Measurements from ENCODE around the gene KCNJ10. TPM values are rescaled to one million over a fixed set of nuclear protein-coding genes. Genes with fewer than 3 reads are reported as not detected.
"Not testable (repeated sequence)": the region's sequence is repeated elsewhere in the genome, so short reads cannot be mapped to it uniquely, and the experiment has no call there.

Gene KCNJ10
- total RNA-seq, 2 experiments from 2014 or later: 0.11 TPM

GRCh38 chr1:160053548-160054365 lies 16.2 kb downstream of the KCNJ10 start:
- POLR2A ChIA-PET: interaction anchor here (0.6 kb wide), 2 partner anchors 20 to 216 kb away, joined by 4 to 10 read pairs; no protein-coding TSS in a partner anchor
- H3K36me3 Mint-ChIP-seq (ENCODE audit: low read depth): no peaks in the 10 kb centered on the region
- intact Hi-C loops (cut with DNase I, micrococcal nuclease): no loop called here
- no peaks in the 10 kb centered on the region for H3K9me3 Mint-ChIP-seq (ENCODE audit: low read depth)
- peaks cover 14% of the 10 kb centered on the region for H3K27me3 Mint-ChIP-seq
- CTCF ChIA-PET: interaction anchor here (2.7 to 38.5 kb wide), 2 partner anchors 8 to 25 kb away, joined by 12 to 636 read pairs; partner anchors contain the start of genes KCNJ10 and KCNJ9
- H3K4me3 Mint-ChIP-seq: no peak overlapping the region
- H3K4me1 Mint-ChIP-seq: no peaks in the 10 kb centered on the region
- DNase-seq: no peak
- no peak for ATAC-seq
- H3K27ac Mint-ChIP-seq: no peak overlapping the region

- CTCF ChIA-PET: interaction anchor here (38.5 kb wide), 1 partner anchor 26 kb away, joined by 636 read pairs; the partner anchor contains the start of genes KCNJ10 and KCNJ9
- no peaks in the 10 kb centered on the region for H3K4me1 Mint-ChIP-seq
- no peaks in the 10 kb centered on the region for H3K9me3 Mint-ChIP-seq (ENCODE audit: low read depth)
- POLR2A ChIA-PET: no interaction called here
- H3K36me3 Mint-ChIP-seq (ENCODE audit: low read depth): no peaks in the 10 kb centered on the region
- no peak overlapping the region for H3K4me3 Mint-ChIP-seq
- peaks cover 16% of the 10 kb centered on the region for H3K27me3 Mint-ChIP-seq
- intact Hi-C loops (cut with DNase I, micrococcal nuclease): no loop called here
- ATAC-seq: no peak
- no peak for DNase-seq
- no peak overlapping the region for H3K27ac Mint-ChIP-seq
Observed at GRCh38 chr1:160052936-160053335, 17.0 kb downstream of the KCNJ10 start.

- no peak overlapping the region for H3K4me3 Mint-ChIP-seq
- no peaks in the 10 kb centered on the region for H3K36me3 Mint-ChIP-seq (ENCODE audit: low read depth)
- ChIA-PET CTCF (interaction anchor here (0.7 to 38.5 kb wide), 4 partner anchors 9 to 121 kb away, joined by 3 to 636 read pairs (median 3); partner anchors contain the start of genes KCNJ10 and KCNJ9), POLR2A (no interaction called here)
- H3K4me1 Mint-ChIP-seq: peaks cover 12% of the 10 kb centered on the region
- no peaks in the 10 kb centered on the region for H3K9me3 Mint-ChIP-seq (ENCODE audit: low read depth)
- H3K27me3 Mint-ChIP-seq: peaks cover 18% of the 10 kb centered on the region
- intact Hi-C loops (cut with DNase I, micrococcal nuclease): no loop called here
- H3K27ac Mint-ChIP-seq: no peak overlapping the region
- no peak for ATAC-seq
- no peak for DNase-seq
Observed at GRCh38 chr1:160050619-160051018, 19.3 kb downstream of the KCNJ10 start.

- H3K27ac Mint-ChIP-seq; H3K4me3 Mint-ChIP-seq; H3K36me3 Mint-ChIP-seq (ENCODE audit: low read depth); POLR2A ChIA-PET; intact Hi-C loops (cut with DNase I, micrococcal nuclease); ATAC-seq; H3K9me3 Mint-ChIP-seq (ENCODE audit: low read depth); DNase-seq: not testable (repeated sequence)
- Mint-ChIP-seq H3K27me3 (peaks cover 18% of the 10 kb centered on the region), H3K4me1 (peaks cover 12% of the 10 kb centered on the region)
- CTCF ChIA-PET: interaction anchor here (0.7 to 38.5 kb wide), 4 partner anchors 9 to 121 kb away, joined by 3 to 636 read pairs (median 3); partner anchors contain the start of genes KCNJ10 and KCNJ9
Observed at GRCh38 chr1:160050182-160050581, 19.8 kb downstream of the KCNJ10 start.

GRCh38 chr1:160049101-160049500 lies 20.9 kb downstream of the KCNJ10 start:
- CTCF ChIA-PET: interaction anchor here (1.1 to 38.5 kb wide), 2 partner anchors 15 to 29 kb away, joined by 3 to 636 read pairs; partner anchors contain the start of genes KCNJ10 and KCNJ9

GRCh38 chr1:160048335-160048734 lies 21.6 kb downstream of the KCNJ10 start:
- intact Hi-C loops (cut with DNase I, micrococcal nuclease): no loop called here
- ATAC-seq (no peak), DNase-seq (no peak)
- Mint-ChIP-seq H3K27ac (no peak overlapping the region), H3K36me3 (ENCODE audit: low read depth) (no peaks in the 10 kb centered on the region), H3K9me3 (ENCODE audit: low read depth) (no peaks in the 10 kb centered on the region), H3K4me1 (peaks cover 12% of the 10 kb centered on the region), H3K27me3 (peaks cover 18% of the 10 kb centered on the region), H3K4me3 (no peak overlapping the region)
- CTCF ChIA-PET: interaction anchor here (0.6 to 38.5 kb wide), 4 partner anchors 10 to 204 kb away, joined by 3 to 636 read pairs (median 3); partner anchors contain the start of genes KCNJ10 and KCNJ9
- POLR2A ChIA-PET: no interaction called here

More at GRCh38 chr1:160049101-160049500, 20.9 kb downstream of the KCNJ10 start:
- intact Hi-C loops (cut with DNase I, micrococcal nuclease): no loop called here
- POLR2A ChIA-PET: no interaction called here
- ATAC-seq (no peak), DNase-seq (no peak)
- peaks cover 18% of the 10 kb centered on the region for H3K27me3 Mint-ChIP-seq
- no peak overlapping the region for H3K27ac Mint-ChIP-seq
- H3K4me3 Mint-ChIP-seq: no peak overlapping the region
- H3K9me3 Mint-ChIP-seq (ENCODE audit: low read depth): no peaks in the 10 kb centered on the region
- H3K4me1 Mint-ChIP-seq: peaks cover 12% of the 10 kb centered on the region
- H3K36me3 Mint-ChIP-seq (ENCODE audit: low read depth): no peaks in the 10 kb centered on the region

- DNase-seq (no peak), ATAC-seq (no peak)
- intact Hi-C loops (cut with DNase I, micrococcal nuclease): loop anchor here in 1 of 2 experiments (2.0 kb wide), 1 partner anchor 31 kb away; no protein-coding TSS in a partner anchor
- no peaks in the 10 kb centered on the region for H3K36me3 Mint-ChIP-seq (ENCODE audit: low read depth)
- CTCF ChIA-PET: interaction anchor here (0.5 to 38.5 kb wide), 26 partner anchors 8 to 768 kb away, joined by 3 to 636 read pairs (median 4); partner anchors contain the start of genes KCNJ10, KCNJ9, PEX19 and PIGM
- H3K4me3 Mint-ChIP-seq: peak overlapping the region; percentile 55
- H3K4me1 Mint-ChIP-seq: peaks cover 12% of the 10 kb centered on the region
- POLR2A ChIA-PET: no interaction called here
- peak overlapping the region; percentile 81 for H3K27ac Mint-ChIP-seq
- peaks cover 17% of the 10 kb centered on the region for H3K27me3 Mint-ChIP-seq
- no peaks in the 10 kb centered on the region for H3K9me3 Mint-ChIP-seq (ENCODE audit: low read depth)
Observed at GRCh38 chr1:160047111-160047991, 22.6 kb downstream of the KCNJ10 start.

GRCh38 chr1:160046494-160047110 lies 23.4 kb downstream of the KCNJ10 start:
- H3K4me1 Mint-ChIP-seq: peaks cover 12% of the 10 kb centered on the region
- DNase-seq (peak; percentile 67), ATAC-seq (peak; percentile 87)
- intact Hi-C loops (cut with DNase I, micrococcal nuclease): loop anchor here (1.0 to 2.0 kb wide), 3 partner anchors 32 to 38 kb away; no protein-coding TSS in a partner anchor
- H3K4me3 Mint-ChIP-seq: peak overlapping the region; percentile 55
- no peaks in the 10 kb centered on the region for H3K36me3 Mint-ChIP-seq (ENCODE audit: low read depth)
- peaks cover 13% of the 10 kb centered on the region for H3K27me3 Mint-ChIP-seq
- H3K27ac Mint-ChIP-seq: peak overlapping the region; percentile 81
- POLR2A ChIA-PET: no interaction called here
- no peaks in the 10 kb centered on the region for H3K9me3 Mint-ChIP-seq (ENCODE audit: low read depth)
- CTCF ChIA-PET: interaction anchor here (0.5 to 38.5 kb wide), 34 partner anchors 8 to 768 kb away, joined by 3 to 636 read pairs (median 4); partner anchors contain the start of genes IGSF8, KCNJ10, KCNJ9 and PEX19

- no peak for ATAC-seq
- DNase-seq: no peak
- H3K9me3 Mint-ChIP-seq (ENCODE audit: low read depth): no peaks in the 10 kb centered on the region
- peaks cover 12% of the 10 kb centered on the region for H3K27me3 Mint-ChIP-seq
- H3K4me3 Mint-ChIP-seq: no peak overlapping the region
- no peaks in the 10 kb centered on the region for H3K36me3 Mint-ChIP-seq (ENCODE audit: low read depth)
- CTCF ChIA-PET: interaction anchor here (0.6 to 38.5 kb wide), 21 partner anchors 8 to 331 kb away, joined by 3 to 636 read pairs (median 7); partner anchors contain the start of genes IGSF8, KCNJ10, KCNJ9 and PIGM
- no peak overlapping the region for H3K27ac Mint-ChIP-seq
- intact Hi-C loops (cut with DNase I, micrococcal nuclease): loop anchor here (1.0 to 2.0 kb wide), 3 partner anchors 33 to 39 kb away; no protein-coding TSS in a partner anchor
- H3K4me1 Mint-ChIP-seq: peaks cover 12% of the 10 kb centered on the region
- POLR2A ChIA-PET: interaction anchor here (0.6 kb wide), 1 partner anchor 13 kb away, joined by 5 read pairs; no protein-coding TSS in a partner anchor
Observed at GRCh38 chr1:160045653-160046052, 24.3 kb downstream of the KCNJ10 start.

- no peak for DNase-seq
- no peak for ATAC-seq
- no peaks in the 10 kb centered on the region for H3K9me3 Mint-ChIP-seq (ENCODE audit: low read depth)
- H3K4me1 Mint-ChIP-seq: peaks cover 12% of the 10 kb centered on the region
- intact Hi-C loops (cut with DNase I, micrococcal nuclease): no loop called here
- H3K36me3 Mint-ChIP-seq (ENCODE audit: low read depth): no peaks in the 10 kb centered on the region
- CTCF ChIA-PET: interaction anchor here (0.6 to 38.5 kb wide), 2 partner anchors 35 to 248 kb away, joined by 3 to 636 read pairs; partner anchors contain the start of genes KCNJ10 and KCNJ9
- H3K4me3 Mint-ChIP-seq: no peak overlapping the region
- POLR2A ChIA-PET: no interaction called here
- no peak overlapping the region for H3K27ac Mint-ChIP-seq
- H3K27me3 Mint-ChIP-seq: peaks cover 9% of the 10 kb centered on the region
Observed at GRCh38 chr1:160043543-160043942, 26.4 kb downstream of the KCNJ10 start.
